Hematopoietic multipotent progenitor cell treated with erythropoietin and hydrocortisone succinate and interleukin-3 and kit ligand, for 17 days (in vitro differentiated cells): Measurements from ENCODE around the gene MAOA.
"Not testable (repeated sequence)": the region's sequence is repeated elsewhere in the genome, so short reads cannot be mapped to it uniquely, and the experiment has no call there.

Source experiments
- DNase-seq: peaks from one replicate; pipeline ENCODE4 v3.0.0-alpha.2; 2015; ENCODE audit warnings: low spot score

MAOA gene

DNA sequence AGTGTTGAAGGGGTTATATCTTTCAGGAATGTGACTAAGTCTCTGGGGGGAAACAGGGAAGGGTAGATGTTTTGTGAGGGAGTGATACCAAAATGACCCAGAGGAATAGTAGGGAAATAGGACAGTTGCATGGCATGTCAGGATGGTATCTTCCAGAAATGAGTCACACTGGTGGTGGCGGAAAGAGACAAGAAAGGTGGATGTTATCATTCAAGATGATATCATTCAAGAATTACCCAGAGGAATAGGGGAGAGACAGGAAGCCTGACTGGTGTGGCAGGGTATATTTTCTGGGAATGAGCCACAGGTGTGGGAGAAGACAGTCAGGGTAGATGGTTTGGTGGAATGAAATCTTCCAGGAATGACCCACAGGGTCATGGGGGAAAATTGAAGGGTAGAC lies 61.1 kb downstream of the MAOA start:
- no peak for DNase-seq

DNA sequence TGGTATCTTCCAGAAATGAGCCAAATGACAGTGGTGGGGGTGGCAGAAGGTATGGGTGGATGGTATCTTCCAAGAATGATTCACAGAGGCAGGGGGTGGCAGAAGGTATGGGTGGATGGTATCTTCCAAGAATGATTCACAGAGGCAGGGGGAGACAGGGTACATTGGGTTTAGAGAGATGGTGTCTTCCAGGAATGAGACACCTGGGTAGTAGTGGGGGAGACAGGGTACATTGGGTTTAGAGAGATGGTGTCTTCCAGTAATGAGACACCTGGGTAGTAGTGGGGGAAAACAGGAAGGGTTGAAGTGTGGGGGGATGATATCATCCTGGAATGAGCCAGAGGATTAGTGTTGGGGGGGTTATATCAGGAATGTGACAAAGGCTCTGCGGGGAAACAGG lies 62.0 kb downstream of the MAOA start:
- no peak for DNase-seq

DNA sequence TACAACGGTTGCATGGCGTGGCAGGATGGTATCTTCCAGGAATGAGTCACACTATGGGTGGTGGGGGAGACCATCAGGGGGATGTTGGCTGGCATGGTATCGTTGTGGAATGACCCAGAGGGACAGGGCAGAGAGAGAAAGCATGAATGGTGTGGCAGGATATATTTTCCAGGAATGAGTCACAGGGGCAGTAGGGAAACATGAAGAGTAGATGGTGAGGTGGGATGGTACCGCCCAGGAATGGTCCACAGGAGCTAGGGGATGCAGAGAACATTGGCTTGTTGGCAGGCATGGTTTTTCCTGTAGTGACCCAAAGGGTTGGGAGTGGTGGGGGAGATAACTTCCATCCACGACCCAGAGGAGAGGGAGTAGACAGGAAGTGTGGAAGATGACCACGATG lies 62.4 kb downstream of the MAOA start:
- no peak for DNase-seq

DNA sequence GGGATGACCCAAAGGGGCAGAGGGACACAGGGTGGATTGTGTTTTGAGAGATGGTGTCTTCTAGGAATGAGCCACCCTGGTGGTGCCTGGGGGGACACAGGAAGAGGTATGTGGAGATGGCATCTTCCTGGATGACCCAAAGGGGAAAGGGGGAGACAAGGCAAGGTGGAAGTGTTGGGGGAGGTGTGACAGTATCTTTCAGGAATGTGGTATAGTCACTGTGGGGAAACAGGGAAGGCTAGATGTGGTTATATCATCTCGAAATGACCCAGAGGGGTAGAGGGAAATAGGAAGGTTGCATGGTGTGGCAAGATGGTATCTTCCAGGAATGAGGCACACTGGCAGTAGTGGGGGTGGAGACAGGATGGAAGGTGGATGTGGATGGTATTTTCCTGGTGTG lies 62.9 kb downstream of the MAOA start:
- DNase-seq: no peak

- DNase-seq: no peak
These were observed 64.0 kb downstream of the MAOA start for GRCh38 chrX:43720082-43720481.

DNA sequence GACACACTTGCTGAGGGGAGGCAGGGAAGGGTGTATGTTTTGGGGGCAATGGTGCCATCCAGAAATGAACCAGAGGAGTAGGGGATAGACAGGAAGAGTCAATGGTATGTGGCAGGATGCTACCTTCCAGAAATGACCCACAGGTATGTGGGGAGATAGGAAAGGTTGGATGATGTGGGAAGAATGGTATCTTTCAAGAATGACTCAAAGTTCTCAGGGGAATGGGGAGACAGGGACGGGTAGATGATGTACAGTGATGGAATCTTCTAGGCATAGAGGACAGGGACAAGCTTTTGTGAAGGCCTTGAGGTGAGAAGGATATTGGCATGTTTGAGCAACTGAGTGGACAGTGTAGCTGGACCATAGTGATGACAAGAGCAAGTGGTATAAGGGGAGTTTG lies 64.9 kb downstream of the MAOA start:
- no peak for DNase-seq

DNA sequence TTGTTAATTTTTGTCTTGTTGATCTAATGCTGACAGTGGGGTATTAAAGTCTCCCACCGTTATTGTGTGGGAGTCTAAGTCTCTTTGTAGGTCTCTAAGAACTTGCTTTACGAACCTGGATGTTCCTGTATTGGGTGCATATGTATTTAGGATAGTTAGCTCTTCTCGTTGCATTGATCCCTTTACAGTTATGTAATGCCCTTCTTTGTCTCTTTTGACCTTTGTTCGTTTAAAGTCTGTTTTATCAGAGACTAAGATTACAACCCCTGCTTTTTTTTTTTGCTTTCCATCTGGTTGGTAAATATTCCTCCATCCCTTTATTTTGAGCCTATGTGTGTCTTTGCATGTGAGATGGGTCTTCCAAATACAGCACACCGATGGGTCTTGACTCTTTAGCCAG lies 69.1 kb downstream of the MAOA start:
- not testable (repeated sequence) for DNase-seq

GRCh38 chrX:43727254-43727653 lies 71.2 kb downstream of the MAOA start:
- not testable (repeated sequence) for DNase-seq

GRCh38 chrX:43728002-43728401 lies 71.9 kb downstream of the MAOA start:
- no peak for DNase-seq

GRCh38 chrX:43728966-43729365 lies 72.9 kb downstream of the MAOA start:
- DNase-seq: no peak

DNA sequence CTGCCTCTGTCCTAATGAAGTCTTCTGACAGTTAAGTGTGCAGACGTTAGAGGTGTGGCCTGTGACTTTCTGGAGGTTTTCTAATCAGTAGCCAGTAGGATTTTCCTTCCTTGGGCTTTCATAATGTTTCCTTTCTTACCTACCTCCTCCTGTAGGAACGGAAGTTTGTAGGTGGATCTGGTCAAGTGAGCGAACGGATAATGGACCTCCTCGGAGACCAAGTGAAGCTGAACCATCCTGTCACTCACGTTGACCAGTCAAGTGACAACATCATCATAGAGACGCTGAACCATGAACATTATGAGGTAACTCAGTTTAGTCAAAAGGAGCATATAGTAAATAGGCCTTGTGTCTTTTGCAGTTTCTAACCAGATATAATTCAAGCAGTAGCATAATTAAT lies 75.0 kb downstream of the MAOA start:
- no peak for DNase-seq

DNA sequence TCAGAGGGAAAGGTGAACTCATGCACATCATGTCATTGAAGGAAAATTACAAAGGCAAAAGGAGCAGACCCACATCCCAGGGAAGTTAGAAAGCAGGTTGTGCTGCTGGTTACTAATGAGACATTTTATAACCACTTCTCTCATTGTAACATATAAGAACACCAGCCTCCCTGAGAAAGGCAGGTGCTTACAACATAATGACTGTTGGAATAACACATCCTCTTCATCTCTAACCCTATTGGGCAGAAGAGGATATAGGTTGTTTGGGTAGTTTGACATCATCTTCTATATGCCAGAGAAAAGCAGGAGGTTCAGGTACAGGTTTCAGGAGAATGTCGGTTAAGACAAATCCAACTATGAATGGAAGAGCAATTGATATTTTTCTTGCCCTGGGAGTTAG lies 77.6 kb downstream of the MAOA start:
- DNase-seq: no peak

- DNase-seq: no peak
These were observed 78.3 kb downstream of the MAOA start for GRCh38 chrX:43734444-43734843.

GRCh38 chrX:43735534-43735933 lies 79.4 kb downstream of the MAOA start:
- no peak for DNase-seq

DNA sequence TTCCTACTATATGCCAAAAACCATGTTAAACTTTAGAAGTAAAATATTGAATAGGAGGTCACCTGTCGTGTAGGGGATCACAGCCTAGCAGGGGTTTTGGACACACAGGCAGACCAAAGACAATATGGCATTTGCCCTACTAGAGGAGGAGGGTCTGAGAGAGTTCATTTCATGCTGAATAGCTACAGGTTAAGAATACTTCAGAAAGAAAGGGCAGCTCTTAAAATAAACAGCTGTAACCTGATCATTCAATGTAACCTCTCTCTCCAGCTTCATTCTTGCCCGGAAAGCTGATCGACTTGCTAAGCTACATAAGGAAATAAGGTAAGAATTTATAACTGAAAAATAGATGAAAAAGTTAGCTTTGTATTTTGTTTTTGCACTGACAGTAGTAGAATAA lies 79.9 kb downstream of the MAOA start:
- DNase-seq: no peak

GRCh38 chrX:43741843-43742573 lies 85.9 kb downstream of the MAOA start:
- no peak for DNase-seq

DNA sequence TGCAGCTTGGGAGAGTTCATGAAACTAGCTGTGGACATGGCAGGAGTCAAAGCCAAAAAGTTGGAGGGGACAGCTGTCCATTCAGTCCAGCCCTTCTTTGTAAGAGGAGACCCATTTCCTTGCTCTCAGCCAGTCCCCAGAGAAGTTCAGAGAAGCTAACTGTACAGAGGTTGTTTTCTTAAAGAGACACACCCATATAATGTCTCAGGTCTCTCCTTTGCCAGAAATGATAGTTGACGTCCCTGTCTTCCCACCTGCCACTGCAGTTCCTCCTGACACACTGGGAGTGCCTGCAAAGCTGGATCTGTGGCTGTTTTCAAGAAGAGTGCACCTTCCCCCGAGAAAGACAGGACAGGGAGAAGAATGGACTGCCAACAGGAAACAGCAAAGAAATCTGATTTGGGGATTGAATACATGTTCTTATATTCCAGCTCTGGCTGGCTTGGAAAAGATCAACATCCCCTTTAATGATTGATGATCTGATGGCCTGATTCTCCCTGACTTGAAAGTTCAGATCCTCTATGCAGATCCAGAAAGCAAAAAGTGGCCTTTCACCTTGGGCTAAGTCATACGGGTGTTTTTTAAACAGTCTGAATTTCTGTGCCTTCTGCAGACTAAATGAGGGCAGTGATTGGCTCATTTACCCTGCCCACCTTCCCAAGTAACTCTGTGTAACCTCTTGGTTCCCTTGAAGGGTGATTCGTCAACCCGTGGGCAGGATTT lies 87.2 kb downstream of the MAOA start:
- DNase-seq: no peak

DNA sequence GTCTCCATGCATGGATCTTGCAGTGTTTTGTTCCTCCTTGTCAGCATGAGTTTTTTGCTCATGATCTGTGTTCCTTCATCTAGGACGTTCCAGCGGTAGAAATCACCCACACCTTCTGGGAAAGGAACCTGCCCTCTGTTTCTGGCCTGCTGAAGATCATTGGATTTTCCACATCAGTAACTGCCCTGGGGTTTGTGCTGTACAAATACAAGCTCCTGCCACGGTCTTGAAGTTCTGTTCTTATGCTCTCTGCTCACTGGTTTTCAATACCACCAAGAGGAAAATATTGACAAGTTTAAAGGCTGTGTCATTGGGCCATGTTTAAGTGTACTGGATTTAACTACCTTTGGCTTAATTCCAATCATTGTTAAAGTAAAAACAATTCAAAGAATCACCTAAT lies 88.2 kb downstream of the MAOA start:
- no peak for DNase-seq

GRCh38 chrX:43745938-43746721 lies 90.0 kb downstream of the MAOA start:
- no peak for DNase-seq

GRCh38 chrX:43747476-43747875 lies 91.4 kb downstream of the MAOA start:
- DNase-seq: no peak

DNA sequence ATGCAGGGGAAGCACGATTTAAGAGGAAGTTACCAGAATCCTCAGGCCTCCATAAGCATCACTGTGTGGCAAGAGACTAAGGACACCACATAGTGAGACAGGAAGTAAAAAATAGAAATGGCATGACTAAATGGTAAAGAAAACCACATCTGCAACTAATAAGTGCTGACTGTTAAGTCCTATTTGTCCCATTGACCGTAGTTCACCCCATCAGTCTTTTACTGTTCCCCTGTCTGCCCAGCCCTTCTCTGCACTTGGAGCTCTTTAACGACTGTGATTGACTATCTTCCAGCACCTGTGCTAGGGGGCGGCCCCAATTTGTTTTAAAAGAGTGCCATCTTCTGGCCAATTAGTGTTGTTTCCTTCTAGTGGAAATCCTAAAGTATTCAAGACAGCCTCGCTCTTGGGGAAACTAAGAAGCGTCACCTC lies 94.2 kb downstream of the MAOA start:
- peak; percentile 30 for DNase-seq

- no peak for DNase-seq
These were observed 97.5 kb downstream of the MAOA start for GRCh38 chrX:43753637-43754036.

DNA sequence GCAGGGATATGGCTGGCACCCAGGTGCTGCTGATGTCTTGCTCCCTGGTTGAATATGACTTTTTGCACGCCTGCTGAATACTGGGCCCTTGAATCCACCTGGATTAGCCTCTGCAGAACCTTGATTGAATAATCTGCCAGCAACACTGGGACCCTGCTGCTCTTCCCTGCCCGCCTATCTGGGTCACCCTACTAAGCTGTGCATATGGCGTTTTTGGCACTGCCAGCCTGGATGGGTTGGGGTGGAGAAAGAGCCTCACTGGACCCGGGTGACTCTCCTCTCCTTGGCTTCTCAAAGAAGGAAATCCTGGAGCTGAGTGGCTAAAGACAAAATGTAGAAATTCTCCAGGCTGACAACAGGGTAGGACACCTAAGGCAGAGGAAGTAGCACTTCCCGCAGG lies 100.0 kb downstream of the MAOA start:
- no peak for DNase-seq
